Mucosa of descending colon (tissue), 3 donors: ENCODE data around the gene PIM3. TPM values are rescaled to one million over a fixed set of nuclear protein-coding genes. Genes with fewer than 3 reads are reported as not detected.

ENCODE experiments used
- ATAC-seq: fragments of 200-7000 bp; cut with Tn5 transposase; one replicate; pipeline ENCODE4 v1.9.1; 2020; ENCODE audit warnings: mild to moderate bottlenecking, moderate library complexity
- DNase-seq, 3 donors: peaks; one replicate each; pipeline ENCODE4 v3.0.0-alpha.2; 2020
- H3K36me3 ChIP-seq: fragments of 200-600 bp; one replicate; pipeline ENCODE4 v1.8.0; 2021; ENCODE audit warnings: low read depth, mild to moderate bottlenecking
- H3K4me1 ChIP-seq: fragments of 200-600 bp; one replicate; pipeline ENCODE4 v1.8.0; 2021; ENCODE audit warnings: low read depth, mild to moderate bottlenecking
- H3K4me3 ChIP-seq: fragments of 200-600 bp; one replicate; pipeline ENCODE4 v1.8.0; 2021; ENCODE audit warnings: mild to moderate bottlenecking
- H3K9me3 ChIP-seq: fragments of 200-600 bp; one replicate; pipeline ENCODE4 v1.8.0; 2021; ENCODE audit warnings: mild to moderate bottlenecking
- intact Hi-C, 2 donors: fragments of 100-400 bp; cut with DNase I in 1 of 2; cut with micrococcal nuclease in 1 of 2; formaldehyde crosslinking; loops; one replicate each; pipeline versions ENCODE4 v1.11.0 to v1.11.1; 2022; cut with DNase I, micrococcal nuclease
- total RNA-seq, 3 donors: library from RNA; stranded (reverse); fragmentation: NEBNext Ultra II Directional in 2 of 3; extraction: Animal tissue kit (Norgen Biotek cat#: 25700) in 2 of 3; gene quantifications; one replicate each; pipeline versions ENCODE4 v1.2.1 to v1.2.4, GENCODE V29; 2021 to 2023
- TF ChIP-seq, protein P1 (sequence below): fragments of 200-600 bp; IDR thresholded peaks from one replicate; pipeline ENCODE4 v1.8.0; 2022; ENCODE audit warnings: antibody characterized with exemption, mild to moderate bottlenecking
- donor health status: DM: no; HTN: no; CAD: no; lungs with moderate emphysema.
- donor health status: DM: no; HTN: no; CAD: no.
- donor health status: DM: no; HTN: yes; CAD: no.

Gene PIM3
- total RNA-seq, 3 donors from 2014 or later: 56.4 to 106 (median 58.7) TPM

DNA sequence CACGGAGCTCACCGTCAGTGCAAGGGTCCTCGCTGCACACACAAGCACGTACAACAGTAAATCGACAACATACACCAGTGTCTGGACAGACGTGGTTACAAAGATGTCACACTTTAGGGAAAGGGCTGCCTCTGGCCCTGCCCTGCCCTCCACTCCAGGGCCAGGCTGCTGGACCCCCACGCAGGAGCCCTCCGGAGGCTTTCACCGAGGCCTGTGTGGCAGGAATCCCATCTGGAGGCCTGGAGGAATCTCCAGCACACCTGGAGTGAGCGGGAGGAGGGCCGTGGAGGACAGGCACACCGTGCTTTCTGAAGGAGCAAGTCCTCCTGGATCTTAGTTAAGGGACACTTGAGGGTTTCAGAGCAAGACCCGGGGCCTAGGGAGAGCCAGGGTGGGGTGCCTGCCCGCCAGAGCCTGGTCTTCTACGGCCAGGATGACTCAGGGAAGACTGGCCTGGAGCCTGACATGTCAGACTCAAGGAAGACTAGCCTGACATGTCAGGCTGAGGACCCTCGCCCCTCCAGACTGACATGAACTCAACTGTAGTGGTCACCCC lies 2.1 kb upstream of the PIM3 start:
- H3K4me1 ChIP-seq: peaks cover 21% of the 10 kb centered on the region
- DNase-seq (peak in 2 of 3 donors; percentile 47 to 52), ATAC-seq (no peak)
- TF ChIP-seq, protein P1, sequence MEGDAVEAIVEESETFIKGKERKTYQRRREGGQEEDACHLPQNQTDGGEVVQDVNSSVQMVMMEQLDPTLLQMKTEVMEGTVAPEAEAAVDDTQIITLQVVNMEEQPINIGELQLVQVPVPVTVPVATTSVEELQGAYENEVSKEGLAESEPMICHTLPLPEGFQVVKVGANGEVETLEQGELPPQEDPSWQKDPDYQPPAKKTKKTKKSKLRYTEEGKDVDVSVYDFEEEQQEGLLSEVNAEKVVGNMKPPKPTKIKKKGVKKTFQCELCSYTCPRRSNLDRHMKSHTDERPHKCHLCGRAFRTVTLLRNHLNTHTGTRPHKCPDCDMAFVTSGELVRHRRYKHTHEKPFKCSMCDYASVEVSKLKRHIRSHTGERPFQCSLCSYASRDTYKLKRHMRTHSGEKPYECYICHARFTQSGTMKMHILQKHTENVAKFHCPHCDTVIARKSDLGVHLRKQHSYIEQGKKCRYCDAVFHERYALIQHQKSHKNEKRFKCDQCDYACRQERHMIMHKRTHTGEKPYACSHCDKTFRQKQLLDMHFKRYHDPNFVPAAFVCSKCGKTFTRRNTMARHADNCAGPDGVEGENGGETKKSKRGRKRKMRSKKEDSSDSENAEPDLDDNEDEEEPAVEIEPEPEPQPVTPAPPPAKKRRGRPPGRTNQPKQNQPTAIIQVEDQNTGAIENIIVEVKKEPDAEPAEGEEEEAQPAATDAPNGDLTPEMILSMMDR: no peak
- intact Hi-C loops: no loop called here
- H3K4me3 ChIP-seq: no peak overlapping the region
- H3K36me3 ChIP-seq: no peaks in the 10 kb centered on the region
- H3K9me3 ChIP-seq: no peaks in the 10 kb centered on the region

DNA sequence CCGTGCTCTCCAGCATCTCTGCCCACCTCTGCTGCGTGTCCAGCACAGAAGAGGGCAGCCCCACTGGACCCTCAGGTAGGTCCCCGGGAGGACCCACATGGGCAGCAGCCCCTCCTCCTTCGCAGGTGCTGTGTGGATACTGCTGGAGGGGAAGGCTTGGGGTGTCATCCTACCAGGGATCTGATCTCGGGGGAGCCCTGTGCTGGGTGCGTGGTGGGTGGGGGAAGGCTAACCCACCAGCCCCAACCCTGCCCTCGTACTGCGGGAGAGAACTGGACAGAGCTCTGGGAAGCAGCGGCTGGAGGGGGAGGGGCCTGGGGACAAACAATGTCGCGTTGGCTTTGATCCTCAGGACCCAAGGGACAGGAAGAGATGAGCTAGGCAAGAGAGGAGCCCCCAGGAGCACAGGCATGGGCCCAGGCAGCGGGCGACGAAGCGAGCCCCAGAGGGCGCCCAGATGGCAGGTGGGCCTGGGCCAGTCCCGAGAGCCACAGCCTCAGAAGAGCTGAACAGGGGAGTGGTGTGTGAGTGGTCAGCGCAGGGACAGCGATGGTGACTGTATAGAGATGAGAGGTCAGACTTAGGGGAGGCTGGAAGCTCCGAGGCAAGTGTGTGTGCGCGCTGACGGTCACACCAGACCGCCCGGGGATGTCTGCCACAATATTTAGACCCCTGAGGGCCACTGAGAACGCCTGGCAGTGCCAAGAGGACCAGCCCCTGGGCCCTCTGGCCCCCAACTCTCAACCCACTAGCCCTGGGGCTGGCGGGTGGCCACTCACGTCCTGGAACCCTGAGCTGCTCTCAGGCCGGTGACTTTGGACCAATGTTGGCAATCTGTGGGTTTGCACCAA lies 1.4 kb upstream of the PIM3 start:
- ATAC-seq (no peak), DNase-seq (peak in 2 of 3 donors; percentile 57 to 71)
- TF ChIP-seq, protein P1: no peak
- Histone ChIP-seq H3K36me3 (peaks cover 1% of the 10 kb centered on the region), H3K4me3 (no peak overlapping the region), H3K9me3 (no peaks in the 10 kb centered on the region), H3K4me1 (peaks cover 27% of the 10 kb centered on the region)
- intact Hi-C loops: no loop called here

DNA sequence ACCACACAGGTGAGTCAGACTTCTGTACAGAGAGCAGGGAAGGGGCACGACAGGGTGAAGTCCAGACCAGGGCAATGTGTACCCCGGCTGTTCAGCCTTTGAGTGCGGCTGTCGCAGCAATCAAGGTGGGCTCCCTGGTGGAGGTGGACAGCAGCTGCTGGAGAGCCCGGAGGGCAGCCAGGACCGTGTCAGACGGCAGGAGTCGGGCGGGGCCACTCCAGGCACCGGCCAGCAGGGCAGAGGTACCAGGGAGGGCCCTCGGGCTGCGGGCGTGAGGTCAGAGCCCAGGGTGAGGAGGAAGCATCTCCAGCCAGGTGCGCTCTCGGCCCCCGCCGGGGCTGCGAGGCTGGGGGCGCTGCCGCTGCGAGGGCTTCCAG lies 802 bp upstream of the PIM3 start:
- Histone ChIP-seq H3K4me1 (peaks cover 27% of the 10 kb centered on the region), H3K4me3 (peak overlapping the region; percentile 78), H3K9me3 (no peaks in the 10 kb centered on the region), H3K36me3 (peaks cover 5% of the 10 kb centered on the region)
- TF ChIP-seq, protein P1: no peak
- intact Hi-C loops: no loop called here
- peak; percentile 28 for ATAC-seq
- peak; percentile 73 to 87 (median 84) for DNase-seq

DNA sequence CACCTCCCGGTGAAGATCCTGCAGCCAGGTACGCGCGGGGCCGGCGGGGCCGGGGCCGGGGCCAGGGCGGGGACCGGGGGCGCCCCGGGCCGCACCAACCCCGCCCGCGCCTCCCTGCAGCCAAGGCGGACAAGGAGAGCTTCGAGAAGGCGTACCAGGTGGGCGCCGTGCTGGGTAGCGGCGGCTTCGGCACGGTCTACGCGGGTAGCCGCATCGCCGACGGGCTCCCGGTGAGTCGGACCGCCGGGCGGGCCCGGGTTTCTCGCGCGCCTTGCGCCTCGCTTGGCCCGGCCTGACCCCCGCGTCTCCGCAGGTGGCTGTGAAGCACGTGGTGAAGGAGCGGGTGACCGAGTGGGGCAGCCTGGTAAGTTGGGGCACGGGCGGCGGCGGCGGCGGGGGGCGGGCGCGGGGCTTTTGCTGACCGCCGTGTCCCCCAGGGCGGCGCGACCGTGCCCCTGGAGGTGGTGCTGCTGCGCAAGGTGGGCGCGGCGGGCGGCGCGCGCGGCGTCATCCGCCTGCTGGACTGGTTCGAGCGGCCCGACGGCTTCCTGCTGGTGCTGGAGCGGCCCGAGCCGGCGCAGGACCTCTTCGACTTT lies 531 bp downstream of the PIM3 start:
- peak; percentile 1 for ATAC-seq

DNA sequence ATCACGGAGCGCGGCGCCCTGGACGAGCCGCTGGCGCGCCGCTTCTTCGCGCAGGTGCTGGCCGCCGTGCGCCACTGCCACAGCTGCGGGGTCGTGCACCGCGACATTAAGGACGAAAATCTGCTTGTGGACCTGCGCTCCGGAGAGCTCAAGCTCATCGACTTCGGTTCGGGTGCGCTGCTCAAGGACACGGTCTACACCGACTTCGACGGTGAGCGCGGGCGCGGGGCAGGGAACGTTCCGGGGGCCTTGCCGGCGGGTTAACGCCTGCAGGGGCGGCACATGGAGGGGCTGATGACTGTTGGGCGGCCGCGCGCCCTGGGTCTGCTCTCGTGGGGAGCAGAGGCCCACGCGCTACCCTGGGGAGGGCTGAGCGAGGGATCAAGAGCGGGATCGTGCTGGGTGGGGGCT lies 1.0 kb downstream of the PIM3 start:
- H3K4me1 ChIP-seq: peaks cover 37% of the 10 kb centered on the region
- no peak for DNase-seq
- intact Hi-C loops: no loop called here

More for the DNA sequence above, 531 bp downstream of the PIM3 start:
- H3K9me3 ChIP-seq: no peaks in the 10 kb centered on the region
- peak; percentile 62 to 78 (median 77) for DNase-seq
- H3K4me1 ChIP-seq: peaks cover 34% of the 10 kb centered on the region
- H3K36me3 ChIP-seq: peaks cover 5% of the 10 kb centered on the region
- intact Hi-C loops: no loop called here
- TF ChIP-seq, protein P1: no peak
- peak overlapping the region; percentile 78 for H3K4me3 ChIP-seq

More for the DNA sequence above, 1.0 kb downstream of the PIM3 start:
- Histone ChIP-seq H3K9me3 (no peaks in the 10 kb centered on the region), H3K4me3 (peak overlapping the region; percentile 78), H3K36me3 (peaks cover 5% of the 10 kb centered on the region)
- TF ChIP-seq, protein P1: no peak
- ATAC-seq: no peak
